SW480 (cell line): ENCODE results near the gene CTPS2.

ENCODE experiments used
- DNase-seq: peaks from one replicate; pipeline ENCODE4 v3.0.0-alpha.2; 2016; ENCODE audit warnings: low spot score

The CTPS2 gene

GRCh38 chrX:16559206-16559619 is 153.3 kb downstream of the CTPS2 start:
- DNase-seq = no peak

- DNase-seq = no peak
Measured at GRCh38 chrX:16558489-16558888, 154.0 kb downstream of the CTPS2 start.

GRCh38 chrX:16552546-16552945 is 159.9 kb downstream of the CTPS2 start:
- DNase-seq = no peak

GRCh38 chrX:16547644-16548043 is 164.8 kb downstream of the CTPS2 start:
- no peak for DNase-seq

GRCh38 chrX:16544969-16545368 is 167.5 kb downstream of the CTPS2 start:
- DNase-seq = no peak
